BLaER1 treated with 17β-estradiol and CSF1 and Interleukin-3, amounts not matched to agents 10 nM and 100 nM (cell line): Measurements from ENCODE around the gene PTEN.

Experiments
- H3K27ac ChIP-seq, 11 experiments: shearing (Covaris generic); formaldehyde crosslinking; 2 replicates each; pipeline ENCODE4 v1.8.1; 2022
- H3K27me3 ChIP-seq, 11 experiments: shearing (Covaris generic); formaldehyde crosslinking; 2 replicates each; pipeline ENCODE4 v1.8.1; 2022
- H3K36me3 ChIP-seq, 11 experiments: shearing (Covaris generic); formaldehyde crosslinking; 2 replicates each; pipeline ENCODE4 v1.8.1; 2022
- H3K4me1 ChIP-seq, 10 experiments: shearing (Covaris generic); formaldehyde crosslinking; 2 replicates each; pipeline ENCODE4 v1.8.1; 2022
- H3K4me2 ChIP-seq, 11 experiments: shearing (Covaris generic); formaldehyde crosslinking; 2 replicates each; pipeline ENCODE4 v1.8.1; 2022
- H3K4me3 ChIP-seq, 10 experiments: shearing (Covaris generic); formaldehyde crosslinking; 2 replicates each; pipeline ENCODE4 v1.8.1; 2022
- H3K9ac ChIP-seq, 11 experiments: shearing (Covaris generic); formaldehyde crosslinking; 2 replicates each; pipeline ENCODE4 v1.8.1; 2022
- H3K9me3 ChIP-seq, 11 experiments: shearing (Covaris generic); formaldehyde crosslinking; replicated peaks in 1 of 11; 2 replicates each; pipeline ENCODE4 v1.8.1; 2022
- H4K20me1 ChIP-seq, 11 experiments: shearing (Covaris generic); formaldehyde crosslinking; 2 replicates each; pipeline ENCODE4 v1.8.1; 2022
- Cebpa-rat ChIP-seq, 11 experiments: shearing (Covaris generic); IDR thresholded peaks; 2 replicates each; pipeline ENCODE4 v1.8.1; 2022

The PTEN gene

GRCh38 chr10:87956055-87956454 lies 92.6 kb downstream of the PTEN start:
- Histone ChIP-seq H3K4me1 (no peaks in the 10 kb centered on the region), H3K9me3 (no peaks in the 10 kb centered on the region), H4K20me1 (peaks cover 0 to 13% (median 0%) of the 10 kb centered on the region in 11 experiments; a peak in 7 of 22 replicates), H3K4me2 (no peak overlapping the region), H3K36me3 (peaks cover 61 to 91% (median 78%) of the 10 kb centered on the region in 11 experiments), H3K27ac (no peak overlapping the region), H3K9ac (no peak overlapping the region), H3K4me3 (no peak overlapping the region), H3K27me3 (no peaks in the 10 kb centered on the region)
- TF ChIP-seq Cebpa-rat (IDR thresholded peaks at IDR 0.05) = no peak

- Histone ChIP-seq H3K4me2 (no peak overlapping the region), H3K4me1 (no peaks in the 10 kb centered on the region), H4K20me1 (peaks cover 0 to 13% (median 0%) of the 10 kb centered on the region in 11 experiments; a peak in 7 of 22 replicates), H3K9me3 (no peaks in the 10 kb centered on the region), H3K4me3 (no peak overlapping the region), H3K27me3 (no peaks in the 10 kb centered on the region), H3K9ac (no peak overlapping the region), H3K27ac (no peak overlapping the region), H3K36me3 (peaks cover 60 to 93% (median 77%) of the 10 kb centered on the region in 11 experiments)
- TF ChIP-seq Cebpa-rat (IDR thresholded peaks at IDR 0.05) = no peak
Measured at GRCh38 chr10:87957702-87958101, 94.3 kb downstream of the PTEN start.

- Histone ChIP-seq H3K4me2 (no peak overlapping the region), H3K27me3 (no peaks in the 10 kb centered on the region), H3K27ac (no peak overlapping the region), H3K4me1 (no peaks in the 10 kb centered on the region), H3K4me3 (no peak overlapping the region), H3K9ac (no peak overlapping the region), H4K20me1 (peaks cover 0 to 8% (median 0%) of the 10 kb centered on the region in 11 experiments; a peak in 6 of 22 replicates), H3K9me3 (no peaks in the 10 kb centered on the region), H3K36me3 (peaks cover 60 to 93% (median 77%) of the 10 kb centered on the region in 11 experiments)
- TF ChIP-seq Cebpa-rat (IDR thresholded peaks at IDR 0.05) = no peak
Measured at GRCh38 chr10:87960230-87960629, 96.8 kb downstream of the PTEN start.

- no peak overlapping the region for H3K4me2 ChIP-seq
- H3K27ac ChIP-seq = no peak overlapping the region
Measured at GRCh38 chr10:87961314-87961713, 97.9 kb downstream of the PTEN start.

GRCh38 chr10:87966459-87966858 lies 103.0 kb downstream of the PTEN start:
- no peak for TF ChIP-seq Cebpa-rat (IDR thresholded peaks at IDR 0.05)
- Histone ChIP-seq H3K36me3 (peaks cover 33 to 61% (median 46%) of the 10 kb centered on the region in 11 experiments), H3K27ac (no peak overlapping the region), H3K4me2 (no peak overlapping the region), H3K9ac (no peak overlapping the region), H3K9me3 (no peaks in the 10 kb centered on the region), H3K4me3 (no peak overlapping the region), H3K4me1 (no peaks in the 10 kb centered on the region), H3K27me3 (no peaks in the 10 kb centered on the region), H4K20me1 (peaks cover 0 to 5% (median 0%) of the 10 kb centered on the region in 11 experiments; a peak in 1 of 22 replicates)

More at GRCh38 chr10:87961314-87961713, 97.9 kb downstream of the PTEN start:
- Histone ChIP-seq H3K4me1 (no peaks in the 10 kb centered on the region), H4K20me1 (peaks cover 0 to 5% (median 0%) of the 10 kb centered on the region in 11 experiments; a peak in 1 of 22 replicates), H3K9ac (no peak overlapping the region), H3K4me3 (no peak overlapping the region), H3K9me3 (no peaks in the 10 kb centered on the region), H3K27me3 (no peaks in the 10 kb centered on the region), H3K36me3 (peaks cover 60 to 97% (median 81%) of the 10 kb centered on the region in 11 experiments)
- TF ChIP-seq Cebpa-rat (IDR thresholded peaks at IDR 0.05) = no peak

GRCh38 chr10:87973635-87974034 lies 110.2 kb downstream of the PTEN start:
- no peak overlapping the region for H3K9ac ChIP-seq

GRCh38 chr10:87974130-87974529 lies 110.7 kb downstream of the PTEN start:
- H3K4me1 ChIP-seq = no peaks in the 10 kb centered on the region

More at GRCh38 chr10:87973635-87974034, 110.2 kb downstream of the PTEN start:
- Histone ChIP-seq H3K4me2 (no peak overlapping the region), H3K9me3 (no peaks in the 10 kb centered on the region), H3K4me3 (no peak overlapping the region), H3K27me3 (no peaks in the 10 kb centered on the region), H3K36me3 (no peaks in the 10 kb centered on the region), H3K27ac (no peak overlapping the region), H3K4me1 (no peaks in the 10 kb centered on the region), H4K20me1 (no peaks in the 10 kb centered on the region)
- TF ChIP-seq Cebpa-rat (IDR thresholded peaks at IDR 0.05) = no peak

GRCh38 chr10:87974769-87975168 lies 111.3 kb downstream of the PTEN start:
- TF ChIP-seq Cebpa-rat (IDR thresholded peaks at IDR 0.05) = no peak
- Histone ChIP-seq H3K4me3 (no peak overlapping the region), H3K27me3 (no peaks in the 10 kb centered on the region), H3K4me1 (no peaks in the 10 kb centered on the region), H4K20me1 (no peaks in the 10 kb centered on the region), H3K36me3 (no peaks in the 10 kb centered on the region), H3K27ac (no peak overlapping the region), H3K9me3 (no peaks in the 10 kb centered on the region), H3K4me2 (no peak overlapping the region), H3K9ac (no peak overlapping the region)

More at GRCh38 chr10:87974130-87974529, 110.7 kb downstream of the PTEN start:
- H4K20me1 ChIP-seq = no peaks in the 10 kb centered on the region
- no peak overlapping the region for H3K9ac ChIP-seq
- no peaks in the 10 kb centered on the region for H3K36me3 ChIP-seq
- TF ChIP-seq Cebpa-rat (IDR thresholded peaks at IDR 0.05) = no peak
- no peaks in the 10 kb centered on the region for H3K27me3 ChIP-seq
- H3K9me3 ChIP-seq = no peaks in the 10 kb centered on the region
- no peak overlapping the region for H3K4me2 ChIP-seq
- H3K4me3 ChIP-seq = no peak overlapping the region
- no peak overlapping the region for H3K27ac ChIP-seq

- TF ChIP-seq Cebpa-rat (IDR thresholded peaks at IDR 0.05) = no peak
- no peaks in the 10 kb centered on the region for H4K20me1 ChIP-seq
- H3K9me3 ChIP-seq = no peaks in the 10 kb centered on the region
- H3K4me3 ChIP-seq = no peak overlapping the region
- no peaks in the 10 kb centered on the region for H3K27me3 ChIP-seq
- H3K9ac ChIP-seq = no peak overlapping the region
- H3K36me3 ChIP-seq = no peaks in the 10 kb centered on the region
- H3K27ac ChIP-seq = no peak overlapping the region
- no peaks in the 10 kb centered on the region for H3K4me1 ChIP-seq
- no peak overlapping the region for H3K4me2 ChIP-seq
Measured at GRCh38 chr10:87976101-87976743, 112.8 kb downstream of the PTEN start.

GRCh38 chr10:87978166-87978565 lies 114.7 kb downstream of the PTEN start:
- Histone ChIP-seq H3K4me2 (no peak overlapping the region), H3K9me3 (no peaks in the 10 kb centered on the region), H3K36me3 (no peaks in the 10 kb centered on the region), H3K4me3 (no peak overlapping the region), H3K9ac (no peak overlapping the region), H3K4me1 (no peaks in the 10 kb centered on the region), H3K27me3 (no peaks in the 10 kb centered on the region), H3K27ac (no peak overlapping the region), H4K20me1 (no peaks in the 10 kb centered on the region)
- no peak for TF ChIP-seq Cebpa-rat (IDR thresholded peaks at IDR 0.05)
